Osteoblast (primary cell): ENCODE measurements around the gene RBPMS2. TPM values are rescaled to one million over a fixed set of nuclear protein-coding genes. Genes with fewer than 3 reads are reported as not detected.

ENCODE experiments used
- DNase-seq: peaks from one replicate; pipeline ENCODE4 v3.0.0; 2011; ENCODE audit warnings: low spot score, mixed read lengths; ENCODE audit not compliant: insufficient read length; ENCODE audit errors: missing footprints
- H2AFZ ChIP-seq: 2 replicates; pipeline ENCODE4 v1.6.0; 2011; ENCODE audit warnings: mild to moderate bottlenecking, low read length
- H3K27ac ChIP-seq: 2 replicates; pipeline ENCODE4 v1.5.1; 2011; ENCODE audit warnings: mild to moderate bottlenecking, low read depth, low read length, moderate library complexity
- H3K27me3 ChIP-seq: 2 replicates; pipeline ENCODE4 v1.6.0; 2012; ENCODE audit warnings: mild to moderate bottlenecking, control low read depth, inconsistent platforms, low read length, moderate library complexity; ENCODE audit not compliant: insufficient read depth
- H3K36me3 ChIP-seq: 2 replicates; pipeline ENCODE4 v1.5.1; 2011; ENCODE audit warnings: mild to moderate bottlenecking, low read length, control low read depth, moderate library complexity; ENCODE audit not compliant: insufficient read depth
- H3K4me1 ChIP-seq: 2 replicates; pipeline ENCODE4 v1.5.1; 2011; ENCODE audit warnings: mild to moderate bottlenecking, low read length, control low read depth, moderate library complexity; ENCODE audit not compliant: insufficient read depth
- H3K4me2 ChIP-seq: 2 replicates; pipeline ENCODE4 v1.6.0; 2011; ENCODE audit warnings: mild to moderate bottlenecking, low read length; ENCODE audit not compliant: insufficient read depth
- H3K4me3 ChIP-seq: fragments of 200-600 bp; sonication (generic); 3 replicates; pipeline ENCODE4 v1.5.1; 2012; ENCODE audit warnings: mild to moderate bottlenecking, low read length, inconsistent platforms; ENCODE audit not compliant: insufficient read depth
- H3K79me2 ChIP-seq: 2 replicates; pipeline ENCODE4 v1.6.0; 2012; ENCODE audit warnings: mild to moderate bottlenecking, low read length, control low read depth, inconsistent platforms; ENCODE audit not compliant: insufficient read depth
- H3K9me3 ChIP-seq: 2 replicates; pipeline ENCODE4 v1.5.1; 2011; ENCODE audit warnings: low read depth, low read length, control low read depth
- H4K20me1 ChIP-seq: 2 replicates; pipeline ENCODE4 v1.6.0; 2012; ENCODE audit warnings: mild to moderate bottlenecking, low read length, control low read depth; ENCODE audit not compliant: insufficient read depth
- CTCF ChIP-seq: IDR thresholded peaks from 2 replicates; pipeline ENCODE4 v1.5.1; 2011; ENCODE audit warnings: mild to moderate bottlenecking, low read depth, low read length, moderate library complexity; ENCODE audit errors: extremely low read depth
- total RNA-seq: library from RNA; depleted of rRNA; stranded (reverse); fragments of >200 nt; gene quantifications from 2 replicates; pipeline ENCODE4 v1.2.3, GENCODE V29; 2012

Gene RBPMS2
- total RNA-seq, 1 donor = not detected

GRCh38 chr15:64792282-64792681, 16.9 kb upstream of the RBPMS2 start:
- H3K4me2 ChIP-seq = no peak overlapping the region
- no peaks in the 10 kb centered on the region for H3K79me2 ChIP-seq
- peak; percentile 26 for DNase-seq
- no peak for TF ChIP-seq CTCF
- no peak overlapping the region for H3K27ac ChIP-seq
- no peaks in the 10 kb centered on the region for H3K9me3 ChIP-seq
- H3K27me3 ChIP-seq = no peaks in the 10 kb centered on the region
- H3K4me3 ChIP-seq = no peak overlapping the region
- no peaks in the 10 kb centered on the region for H3K36me3 ChIP-seq
- no peaks in the 10 kb centered on the region for H3K4me1 ChIP-seq
- no peak overlapping the region for H2AFZ ChIP-seq
- H4K20me1 ChIP-seq = no peaks in the 10 kb centered on the region

DNA sequence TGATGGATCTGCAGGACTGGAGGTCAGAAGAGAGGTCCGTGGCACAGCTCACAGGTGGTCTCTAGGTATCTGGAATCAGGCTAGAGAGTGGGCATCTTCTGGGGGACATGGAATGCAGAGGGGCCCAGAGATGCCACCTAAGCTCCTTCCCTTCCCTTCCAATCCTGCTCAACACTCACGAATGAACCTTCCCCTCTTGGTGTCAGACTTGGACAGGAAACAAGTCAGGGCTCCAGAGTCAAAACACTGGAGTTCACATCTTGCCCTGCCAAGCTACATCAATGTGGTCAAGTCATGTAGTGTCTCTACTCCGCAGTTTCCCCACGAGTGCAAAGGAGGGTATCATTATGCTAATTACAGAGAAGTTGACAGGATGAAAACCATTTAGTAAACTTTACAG, 16.0 kb upstream of the RBPMS2 start:
- Histone ChIP-seq H3K27me3 (no peaks in the 10 kb centered on the region), H3K4me3 (no peak overlapping the region), H3K4me1 (no peaks in the 10 kb centered on the region), H3K9me3 (no peaks in the 10 kb centered on the region), H3K27ac (no peak overlapping the region), H4K20me1 (no peaks in the 10 kb centered on the region), H3K4me2 (no peak overlapping the region), H2AFZ (no peak overlapping the region), H3K36me3 (no peaks in the 10 kb centered on the region), H3K79me2 (no peaks in the 10 kb centered on the region)
- peak; percentile 62 for DNase-seq
- TF ChIP-seq CTCF = no peak

GRCh38 chr15:64783796-64784195, 8.4 kb upstream of the RBPMS2 start:
- H4K20me1 ChIP-seq = no peaks in the 10 kb centered on the region
- no peak overlapping the region for H2AFZ ChIP-seq
- no peaks in the 10 kb centered on the region for H3K4me1 ChIP-seq
- no peak overlapping the region for H3K4me3 ChIP-seq
- TF ChIP-seq CTCF = no peak
- peaks cover 1% of the 10 kb centered on the region for H3K27me3 ChIP-seq
- no peaks in the 10 kb centered on the region for H3K79me2 ChIP-seq
- DNase-seq = no peak
- no peak overlapping the region for H3K4me2 ChIP-seq
- no peak overlapping the region for H3K27ac ChIP-seq
- no peaks in the 10 kb centered on the region for H3K36me3 ChIP-seq
- no peaks in the 10 kb centered on the region for H3K9me3 ChIP-seq

GRCh38 chr15:64782751-64783150, 7.4 kb upstream of the RBPMS2 start:
- H2AFZ ChIP-seq = no peak overlapping the region
- no peaks in the 10 kb centered on the region for H4K20me1 ChIP-seq
- H3K4me2 ChIP-seq = no peak overlapping the region
- H3K9me3 ChIP-seq = no peaks in the 10 kb centered on the region
- H3K36me3 ChIP-seq = no peaks in the 10 kb centered on the region
- H3K27ac ChIP-seq = no peak overlapping the region
- no peak overlapping the region for H3K4me3 ChIP-seq
- no peaks in the 10 kb centered on the region for H3K4me1 ChIP-seq
- no peak for TF ChIP-seq CTCF
- H3K27me3 ChIP-seq = peaks cover 2% of the 10 kb centered on the region
- no peak for DNase-seq
- H3K79me2 ChIP-seq = no peaks in the 10 kb centered on the region
